Body of pancreas (tissue), 4 donors: ENCODE measurements around the gene MTSS2. TPM values are rescaled to one million over a fixed set of nuclear protein-coding genes. Genes with fewer than 3 reads are reported as not detected.

ENCODE experiments used
- ATAC-seq: fragments of 150-250 bp; one replicate; pipeline ENCODE4 v1.9.1; 2016
- DNase-seq, 4 donors: peaks; one replicate each; pipeline ENCODE4 v3.0.0-alpha.2; 2019
- H3K27ac ChIP-seq, 4 donors: fragments of 200-600 bp; sonication (generic); 1 replicate in 3 of 4; 2 replicates in 1 of 4; pipeline versions ENCODE4 v1.5.1 to v1.6.1; 2016 to 2019; ENCODE audit warnings: mild to moderate bottlenecking in 1 of 4, mixed read lengths in 1 of 4, moderate library complexity in 1 of 4
- H3K27me3 ChIP-seq, 2 donors: fragments of 200-600 bp; sonication (generic); one replicate each; pipeline ENCODE4 v1.6.0; 2016; ENCODE audit warnings: mild to moderate bottlenecking in 1 of 2
- H3K36me3 ChIP-seq, 2 donors: fragments of 200-600 bp; sonication (generic); replicated peaks in 1 of 2; 2 replicates each; pipeline ENCODE4 v1.5.1; 2016; ENCODE audit warnings: low read depth in 2 of 2; ENCODE audit not compliant: insufficient read depth in 1 of 2
- H3K4me1 ChIP-seq: fragments of 200-600 bp; sonication (generic); one replicate; pipeline ENCODE4 v1.6.0; 2016
- H3K4me3 ChIP-seq, 2 donors: fragments of 200-600 bp; sonication (generic); 1 replicate in 1 of 2; 2 replicates in 1 of 2; pipeline ENCODE4 v1.5.1; 2016 to 2019
- H3K9me3 ChIP-seq, 3 donors: fragments of 200-600 bp; sonication (generic); 1 replicate in 2 of 3; 2 replicates in 1 of 3; pipeline ENCODE4 v1.5.1; 2016
- CTCF ChIP-seq, 7 experiments: fragments of 450-650 bp in 4 of 7; fragments of 200-600 bp in 3 of 7; sonication (generic) in 3 of 7; IDR thresholded peaks; one replicate each; pipeline ENCODE4 v1.5.1; 2016 to 2019; ENCODE audit warnings: antibody characterized with exemption in 7 of 7
- POLR2A ChIP-seq, 3 donors: fragments of 450-650 bp; IDR thresholded peaks; one replicate each; pipeline ENCODE4 v1.6.1; 2016; ENCODE audit warnings: antibody characterized with exemption in 3 of 3, mild to moderate bottlenecking in 2 of 3
- WGBS, 2 donors: methylation state at CpG; one replicate each; pipeline ENCODE4 v1.1.5; 2017; 5-methylcytosine and 5-hydroxymethylcytosine counted together
- intact Hi-C: fragments of 100-400 bp; cut with DNase I; formaldehyde crosslinking; loops from one replicate; pipeline ENCODE4 v1.15.1; 2023
- total RNA-seq, 2 donors: library from RNA; depleted of rRNA; stranded (reverse); fragments of >200 nt; gene quantifications; one replicate each; pipeline ENCODE4 v1.1.0, GENCODE V29; 2016

Gene MTSS2
- total RNA-seq, 2 donors from 2014 or later, result 8.8 to 23.4 TPM

GRCh38 chr16:70656712-70657263 lies 29.1 kb downstream of the MTSS2 start:
- Histone ChIP-seq H3K9me3 (no peaks in the 10 kb centered on the region), H3K4me1 (peaks cover 4% of the 10 kb centered on the region), H3K27me3 (no peaks in the 10 kb centered on the region), H3K36me3 (no peaks in the 10 kb centered on the region), H3K27ac (no peak overlapping the region), H3K4me3 (no peak overlapping the region)
- no peak for DNase-seq
- TF ChIP-seq CTCF (IDR thresholded peaks at IDR 0.05) (no peak), POLR2A (IDR thresholded peaks at IDR 0.05) (no peak)
- 59 to 63% methylated on average over 6 to 22 of the region's 22 CpGs for WGBS, 2 donors
- no peak for ATAC-seq
- intact Hi-C loops, result loop anchor here (10.0 kb wide), 1 partner anchor 262 kb away; no protein-coding TSS in a partner anchor

GRCh38 chr16:70656065-70656711 lies 29.7 kb downstream of the MTSS2 start:
- no peak for DNase-seq
- Histone ChIP-seq H3K4me1 (peaks cover 4% of the 10 kb centered on the region), H3K27me3 (no peaks in the 10 kb centered on the region), H3K36me3 (no peaks in the 10 kb centered on the region), H3K9me3 (no peaks in the 10 kb centered on the region), H3K27ac (no peak overlapping the region), H3K4me3 (no peak overlapping the region)
- WGBS, 2 donors, result 74% methylated on average over 7 to 8 of the region's 8 CpGs
- intact Hi-C loops, result loop anchor here (10.0 kb wide), 1 partner anchor 261 kb away; no protein-coding TSS in a partner anchor
- no peak for ATAC-seq
- TF ChIP-seq CTCF (IDR thresholded peaks at IDR 0.05), result no peak
- no peak for TF ChIP-seq POLR2A (IDR thresholded peaks at IDR 0.05)

- TF ChIP-seq CTCF (IDR thresholded peaks at IDR 0.05) (peak; percentile 66 to 96 (median 94)), POLR2A (IDR thresholded peaks at IDR 0.05) (no peak)
- ATAC-seq, result peak; percentile 89
- intact Hi-C loops, result loop anchor here (5.0 to 10.0 kb wide), 2 partner anchors 122 to 259 kb away; no protein-coding TSS in a partner anchor
- Histone ChIP-seq H3K27ac (no peak overlapping the region), H3K27me3 (no peaks in the 10 kb centered on the region), H3K9me3 (no peaks in the 10 kb centered on the region), H3K36me3 (no peaks in the 10 kb centered on the region), H3K4me3 (no peak overlapping the region), H3K4me1 (peaks cover 4% of the 10 kb centered on the region)
- peak; percentile 73 to 84 (median 83) for DNase-seq
- 30 to 31% methylated on average over 20 to 35 of the region's 35 CpGs for WGBS, 2 donors
Measured at GRCh38 chr16:70653809-70654771, 31.8 kb downstream of the MTSS2 start.

- DNase-seq, result no peak
- intact Hi-C loops, result loop anchor here (5.0 to 10.0 kb wide), 2 partner anchors 121 to 259 kb away; no protein-coding TSS in a partner anchor
- 76 to 77% methylated on average over 4 of the region's 4 CpGs for WGBS, 2 donors
- H3K36me3 ChIP-seq, result no peaks in the 10 kb centered on the region
- no peaks in the 10 kb centered on the region for H3K9me3 ChIP-seq
- no peaks in the 10 kb centered on the region for H3K27me3 ChIP-seq
- peak; percentile 9 for ATAC-seq
- H3K4me3 ChIP-seq, result no peak overlapping the region
- TF ChIP-seq POLR2A (IDR thresholded peaks at IDR 0.05), result no peak
- no peak for TF ChIP-seq CTCF (IDR thresholded peaks at IDR 0.05)
- H3K27ac ChIP-seq, result no peak overlapping the region
- H3K4me1 ChIP-seq, result peaks cover 4% of the 10 kb centered on the region
Measured at GRCh38 chr16:70653406-70653805, 32.4 kb downstream of the MTSS2 start.
